ENCODE measurements around the gene MAP3K5. TPM values are rescaled to one million over a fixed set of nuclear protein-coding genes. Genes with fewer than 3 reads are reported as not detected.

The MAP3K5 gene
- total and polyA plus RNA-seq, 9 of the 15 experiments (the other 6 are each of a cell fraction or from before 2014, with no cell fraction given): 2.2 to 13.0 (median 9.9) TPM

GRCh38 chr6:136822376-136823127 is 30.3 kb upstream of the MAP3K5 start, which contains the start of gene PEX7 (continued):
- TF ChIP-seq ZFP36 (IDR thresholded peaks at IDR 0.05; ENCODE audit: low read depth, low read length, partially characterized antibody) (no peak), GATAD2B (IDR thresholded peaks at IDR 0.05; ENCODE audit: borderline replicate concordance) (peak; percentile 80), NRF1 (conservative IDR thresholded peaks at IDR 0.05 in 1 of 2, IDR thresholded peaks at IDR 0.05 in 1 of 2) (peak; percentile 5 to 62; a peak in 2 of 4 replicates), HEY1 (CRISPR knock-in tag; IDR thresholded peaks at IDR 0.05; ENCODE audit: borderline replicate concordance) (no peak), NR3C1 (CRISPR knock-in tag; IDR thresholded peaks at IDR 0.05) (0 out of 2 replicates have a peak, but pooled peaks have one; percentile 2), GABPB1 (CRISPR knock-in tag; IDR thresholded peaks at IDR 0.05) (peak; percentile 92), MTA2 (IDR thresholded peaks at IDR 0.05; ENCODE audit: low read depth) (no peak), ZNF175 (CRISPR knock-in tag; IDR thresholded peaks at IDR 0.05; ENCODE audit: low read depth) (no peak), CREB1 (IDR thresholded peaks at IDR 0.05) (peak; percentile 24; the same call in 1 of the 2 replicates), CREB1 (CRISPR knock-in tag; IDR thresholded peaks at IDR 0.05) (no peak), PRMT5 (CRISPR knock-in tag; IDR thresholded peaks at IDR 0.05) (no peak), MLLT1 (IDR thresholded peaks at IDR 0.05) (no peak), TCF15 (CRISPR knock-in tag; IDR thresholded peaks at IDR 0.05) (no peak), KLF1 (tag; IDR thresholded peaks at IDR 0.05) (0 out of 2 replicates have a peak, but pooled peaks have one; percentile 37), ZKSCAN1 (IDR thresholded peaks at IDR 0.05; ENCODE audit: low read depth, low read length) (0 out of 2 replicates have a peak, but pooled peaks have one; percentile 30), MNT (conservative IDR thresholded peaks at IDR 0.05) (peak in 1 of 2 experiments; percentile 65; a peak in 2 of 4 replicates), ETS1 (conservative IDR thresholded peaks at IDR 0.05; ENCODE audit: control insufficient read depth, low read depth, low read length) (peak; percentile 31; the same call in 1 of the 2 replicates), U2AF1 (optimal IDR thresholded peaks at IDR 0.05; ENCODE audit: low read depth, low read length) (no peak), ASH1L (IDR thresholded peaks at IDR 0.05; ENCODE audit: borderline replicate concordance, low read depth, partially characterized antibody) (no peak), SIX5 (IDR thresholded peaks at IDR 0.05; ENCODE audit: borderline replicate concordance in 1 of 2, insufficient read depth in 1 of 2, low read depth in 1 of 2, low read length in 2 of 2) (peak; percentile 22 to 45; a peak in 2 of 4 replicates), ZNF436 (CRISPR knock-in tag; IDR thresholded peaks at IDR 0.05) (no peak), RFX1 (IDR thresholded peaks at IDR 0.05) (no peak), HNRNPLL (IDR thresholded peaks at IDR 0.05; ENCODE audit: low read depth, low read length, poor library complexity, severe bottlenecking) (no peak), ZNF140 (CRISPR knock-in tag; IDR thresholded peaks at IDR 0.05) (no peak)
